Astrocyte of the cerebellum (primary cell): ENCODE measurements around the gene RAPH1.

Experiments
- DNase-seq: peaks from one replicate; pipeline ENCODE4 v3.0.0-alpha.2; 2011; ENCODE audit warnings: low read depth
- H3K4me3 ChIP-seq: 2 replicates; pipeline ENCODE4 v1.5.1; 2011; ENCODE audit warnings: mild to moderate bottlenecking, low read depth, low read length, moderate library complexity
- in situ Hi-C: cut with HindIII; loops from 2 replicates; pipeline ENCODE4 v1.10.0; 2017; ENCODE audit warnings: low sequenced_read_pairs
- TF ChIP-seq, protein P1 (sequence below): IDR thresholded peaks from 2 replicates; pipeline ENCODE4 v1.5.1; 2012; ENCODE audit warnings: low read length, low read depth, moderate library complexity, mild to moderate bottlenecking; ENCODE audit errors: missing control alignments

The RAPH1 gene

DNA sequence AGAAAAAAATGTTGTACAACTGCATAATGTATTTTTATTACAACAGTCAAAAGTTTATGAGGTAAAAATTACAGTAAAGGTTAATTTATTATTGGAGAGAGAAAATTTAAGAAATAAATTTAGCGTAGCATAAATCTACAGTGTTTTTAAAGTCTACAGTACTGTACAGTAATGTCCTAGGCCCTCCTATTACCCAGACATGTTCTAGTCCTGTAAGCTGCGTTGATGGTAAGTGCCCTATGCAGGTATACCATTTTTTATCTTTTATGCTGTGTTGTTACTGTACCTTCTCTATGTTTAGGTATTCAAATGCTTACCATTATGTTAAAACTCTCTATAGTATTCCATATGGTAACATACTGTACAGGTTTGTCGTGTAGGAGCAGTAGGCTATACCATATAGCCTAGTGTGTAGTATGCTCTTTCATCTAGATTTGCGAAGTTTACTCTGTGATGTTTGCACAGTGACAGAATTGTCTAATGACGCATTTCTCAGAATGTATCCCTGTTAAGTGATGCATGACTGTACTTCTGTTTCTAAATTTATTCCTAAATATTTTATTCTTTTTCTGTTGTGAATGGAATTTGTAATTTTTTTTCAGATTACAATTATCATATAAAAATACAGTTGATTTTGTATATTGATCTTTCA lies 182.4 kb downstream of the RAPH1 start:
- in situ Hi-C loops: no loop called here
- no peak for DNase-seq
- no peak overlapping the region for H3K4me3 ChIP-seq
- TF ChIP-seq, protein P1, sequence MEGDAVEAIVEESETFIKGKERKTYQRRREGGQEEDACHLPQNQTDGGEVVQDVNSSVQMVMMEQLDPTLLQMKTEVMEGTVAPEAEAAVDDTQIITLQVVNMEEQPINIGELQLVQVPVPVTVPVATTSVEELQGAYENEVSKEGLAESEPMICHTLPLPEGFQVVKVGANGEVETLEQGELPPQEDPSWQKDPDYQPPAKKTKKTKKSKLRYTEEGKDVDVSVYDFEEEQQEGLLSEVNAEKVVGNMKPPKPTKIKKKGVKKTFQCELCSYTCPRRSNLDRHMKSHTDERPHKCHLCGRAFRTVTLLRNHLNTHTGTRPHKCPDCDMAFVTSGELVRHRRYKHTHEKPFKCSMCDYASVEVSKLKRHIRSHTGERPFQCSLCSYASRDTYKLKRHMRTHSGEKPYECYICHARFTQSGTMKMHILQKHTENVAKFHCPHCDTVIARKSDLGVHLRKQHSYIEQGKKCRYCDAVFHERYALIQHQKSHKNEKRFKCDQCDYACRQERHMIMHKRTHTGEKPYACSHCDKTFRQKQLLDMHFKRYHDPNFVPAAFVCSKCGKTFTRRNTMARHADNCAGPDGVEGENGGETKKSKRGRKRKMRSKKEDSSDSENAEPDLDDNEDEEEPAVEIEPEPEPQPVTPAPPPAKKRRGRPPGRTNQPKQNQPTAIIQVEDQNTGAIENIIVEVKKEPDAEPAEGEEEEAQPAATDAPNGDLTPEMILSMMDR: no peak

GRCh38 chr2:203347375-203347774 lies 187.7 kb downstream of the RAPH1 start:
- no peak for DNase-seq
- H3K4me3 ChIP-seq: no peak overlapping the region
- TF ChIP-seq, protein P1: no peak
- in situ Hi-C loops: no loop called here

- TF ChIP-seq, protein P1: no peak
- H3K4me3 ChIP-seq: no peak overlapping the region
- DNase-seq: no peak
- in situ Hi-C loops: no loop called here
These were observed 188.5 kb downstream of the RAPH1 start for GRCh38 chr2:203346612-203347011.

GRCh38 chr2:203344667-203345066 lies 190.4 kb downstream of the RAPH1 start:
- no peak for DNase-seq
- in situ Hi-C loops: no loop called here
- TF ChIP-seq, protein P1: no peak
- no peak overlapping the region for H3K4me3 ChIP-seq
